ENCODE data around the gene SEMA6D.
A peak's percentile ranks its signal among the peaks of the same experiment; 100 is the strongest.

SEMA6D gene

GRCh38 chr15:47750030-47750739 is 32.9 kb downstream of the SEMA6D start:
- peak; percentile 45 for DNase-seq (ENCODE audit: low read depth, low spot score)
- CTCF ChIA-PET, result interaction anchor here (0.9 to 1.1 kb wide), 2 partner anchors 33 to 238 kb away, joined by 3 to 4 read pairs; partner anchors contain the start of gene SEMA6D

GRCh38 chr15:47750740-47751262 is 33.5 kb downstream of the SEMA6D start:
- CTCF ChIA-PET, result interaction anchor here (1.1 kb wide), 1 partner anchor 237 kb away, joined by 3 read pairs; no protein-coding TSS in a partner anchor

More at GRCh38 chr15:47750030-47750739, 32.9 kb downstream of the SEMA6D start:
- no peak for TF ChIP-seq CTCF (IDR thresholded peaks at IDR 0.05; ENCODE audit: insufficient read depth, low read length, missing control alignments)
- no peak overlapping the region for H3K4me3 ChIP-seq (ENCODE audit: low read depth, low read length)
- POLR2A ChIA-PET, result no interaction called here

GRCh38 chr15:47753591-47753990 is 36.3 kb downstream of the SEMA6D start:
- DNase-seq (ENCODE audit: low read depth, low spot score), result no peak
- no peak for TF ChIP-seq CTCF (IDR thresholded peaks at IDR 0.05; ENCODE audit: insufficient read depth, low read length, missing control alignments)
- no peak overlapping the region for H3K4me3 ChIP-seq (ENCODE audit: low read depth, low read length)
- ChIA-PET CTCF (interaction anchor here (0.9 kb wide), 1 partner anchor 18 kb away, joined by 3 read pairs; no protein-coding TSS in a partner anchor), POLR2A (no interaction called here)

More at GRCh38 chr15:47750740-47751262, 33.5 kb downstream of the SEMA6D start:
- no peak overlapping the region for H3K4me3 ChIP-seq (ENCODE audit: low read depth, low read length)
- POLR2A ChIA-PET, result no interaction called here
- no peak for TF ChIP-seq CTCF (IDR thresholded peaks at IDR 0.05; ENCODE audit: insufficient read depth, low read length, missing control alignments)
- DNase-seq (ENCODE audit: low read depth, low spot score), result no peak

- TF ChIP-seq CTCF (IDR thresholded peaks at IDR 0.05; ENCODE audit: insufficient read depth, low read length, missing control alignments), result no peak
- H3K4me3 ChIP-seq (ENCODE audit: low read depth, low read length), result no peak overlapping the region
- ChIA-PET CTCF (interaction anchor here (0.9 kb wide), 1 partner anchor 18 kb away, joined by 3 read pairs; no protein-coding TSS in a partner anchor), POLR2A (no interaction called here)
- DNase-seq (ENCODE audit: low read depth, low spot score), result no peak
These were observed 37.0 kb downstream of the SEMA6D start for GRCh38 chr15:47754312-47754711.

GRCh38 chr15:47755941-47756340 is 38.6 kb downstream of the SEMA6D start:
- ChIA-PET POLR2A (no interaction called here), CTCF (interaction anchor here (1.7 kb wide), 1 partner anchor 44 kb away, joined by 5 read pairs; no protein-coding TSS in a partner anchor)
- TF ChIP-seq CTCF (IDR thresholded peaks at IDR 0.05; ENCODE audit: insufficient read depth, low read length, missing control alignments), result no peak
- no peak overlapping the region for H3K4me3 ChIP-seq (ENCODE audit: low read depth, low read length)
- DNase-seq (ENCODE audit: low read depth, low spot score), result peak; percentile 14

- no peak overlapping the region for H3K4me3 ChIP-seq (ENCODE audit: low read depth, low read length)
- TF ChIP-seq CTCF (IDR thresholded peaks at IDR 0.05; ENCODE audit: insufficient read depth, low read length, missing control alignments), result no peak
- ChIA-PET CTCF (no interaction called here), POLR2A (interaction anchor here (0.6 kb wide), 2 partner anchors 135 to 1399 kb away, joined by 3 read pairs; partner anchors contain the start of gene COPS2)
- DNase-seq (ENCODE audit: low read depth, low spot score), result peak; percentile 64
These were observed 39.6 kb downstream of the SEMA6D start for GRCh38 chr15:47756872-47757271.

Measured in AG04449 (cell line).